Upper lobe of right lung (tissue), 1 donor: ENCODE results near the gene SYNGR3. TPM values are rescaled to one million over a fixed set of nuclear protein-coding genes. Genes with fewer than 3 reads are reported as not detected.
A peak's percentile ranks its signal among the peaks of the same experiment; 100 is the strongest.

ENCODE experiments used
- ATAC-seq: fragments of 200-7000 bp; cut with Tn5 transposase; one replicate; pipeline ENCODE4 v1.9.1; 2020; ENCODE audit warnings: mild to moderate bottlenecking, moderate library complexity
- DNase-seq: peaks from one replicate; pipeline ENCODE4 v3.0.0-alpha.2; 2020
- H3K27ac ChIP-seq: fragments of 200-600 bp; one replicate; pipeline ENCODE4 v1.8.0; 2022
- H3K27me3 ChIP-seq: fragments of 200-600 bp; one replicate; pipeline ENCODE4 v1.8.0; 2022; ENCODE audit warnings: mild to moderate bottlenecking
- H3K36me3 ChIP-seq: fragments of 200-600 bp; one replicate; pipeline ENCODE4 v1.8.0; 2022
- H3K4me1 ChIP-seq: fragments of 200-600 bp; one replicate; pipeline ENCODE4 v1.8.0; 2022
- H3K4me3 ChIP-seq: fragments of 200-600 bp; one replicate; pipeline ENCODE4 v1.8.0; 2022; ENCODE audit warnings: mild to moderate bottlenecking
- H3K9me3 ChIP-seq: fragments of 200-600 bp; one replicate; pipeline ENCODE4 v1.8.0; 2022
- CTCF ChIP-seq: fragments of 200-600 bp; IDR thresholded peaks from one replicate; pipeline ENCODE4 v1.8.0; 2022; ENCODE audit warnings: antibody characterized with exemption
- intact Hi-C: fragments of 100-400 bp; cut with DNase I; formaldehyde crosslinking; loops from one replicate; pipeline ENCODE4 v1.11.0; 2022
- total RNA-seq: library from RNA; stranded (reverse); fragmentation: NEBNext Ultra II Directional; extraction: Animal tissue kit (Norgen Biotek cat#: 25700); gene quantifications from one replicate; pipeline ENCODE4 v1.2.1, GENCODE V29; 2021
- donor health status: DM: no; HTN: yes; CAD: no; lungs with severe emphysema.

SYNGR3 gene
- total RNA-seq, 1 donor from 2014 or later: 0.61 TPM

- Histone ChIP-seq H3K9me3 (no peaks in the 10 kb centered on the region), H3K27ac (peak overlapping the region; percentile 94), H3K4me3 (peak overlapping the region; percentile 45), H3K27me3 (no peaks in the 10 kb centered on the region), H3K4me1 (peaks cover 81% of the 10 kb centered on the region), H3K36me3 (peaks cover 35% of the 10 kb centered on the region)
- DNase-seq: no peak
- no peak for TF ChIP-seq CTCF
- no peak for ATAC-seq
- intact Hi-C loops: no loop called here
Measured at GRCh38 chr16:2034696-2035430, 45.1 kb downstream of the SYNGR3 start.

- ATAC-seq (peak; percentile 56), DNase-seq (peak; percentile 89)
- peak overlapping the region; percentile 94 for H3K27ac ChIP-seq
- intact Hi-C loops: no loop called here
- H3K9me3 ChIP-seq: no peaks in the 10 kb centered on the region
- peak overlapping the region; percentile 45 for H3K4me3 ChIP-seq
- H3K36me3 ChIP-seq: peaks cover 27% of the 10 kb centered on the region
- TF ChIP-seq CTCF: no peak
- peaks cover 85% of the 10 kb centered on the region for H3K4me1 ChIP-seq
- no peaks in the 10 kb centered on the region for H3K27me3 ChIP-seq
Measured at GRCh38 chr16:2035431-2036199, 45.8 kb downstream of the SYNGR3 start.

- peak; percentile 64 for DNase-seq
- Histone ChIP-seq H3K9me3 (no peaks in the 10 kb centered on the region), H3K4me3 (peak overlapping the region; percentile 45), H3K27me3 (no peaks in the 10 kb centered on the region), H3K4me1 (peaks cover 93% of the 10 kb centered on the region), H3K27ac (peak overlapping the region; percentile 94), H3K36me3 (peaks cover 23% of the 10 kb centered on the region)
- intact Hi-C loops: no loop called here
- ATAC-seq: no peak
- no peak for TF ChIP-seq CTCF
Measured at GRCh38 chr16:2036200-2036966, 46.6 kb downstream of the SYNGR3 start.

DNA sequence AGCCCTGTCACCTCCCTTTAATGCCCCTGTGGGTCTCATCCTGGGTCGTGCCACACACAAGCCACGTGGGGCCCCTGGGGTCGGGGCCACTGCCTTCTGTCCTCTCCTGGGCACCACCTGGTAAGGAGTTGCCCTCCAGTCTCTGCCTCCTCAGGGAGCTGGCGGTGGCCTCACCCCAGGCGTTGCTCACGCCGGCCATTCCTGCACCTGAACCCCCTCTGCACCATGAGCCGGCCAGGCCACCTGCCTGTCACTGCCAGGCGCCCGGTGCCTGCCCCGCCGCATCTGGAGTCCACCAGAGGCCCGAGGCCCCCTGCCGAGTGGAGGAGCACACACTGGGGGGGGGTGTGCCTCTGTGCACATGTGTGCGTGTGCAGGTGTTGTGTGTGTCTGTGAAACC, 47.3 kb downstream of the SYNGR3 start:
- Histone ChIP-seq H3K27me3 (no peaks in the 10 kb centered on the region), H3K4me1 (peaks cover 93% of the 10 kb centered on the region), H3K36me3 (peaks cover 16% of the 10 kb centered on the region), H3K4me3 (peak overlapping the region; percentile 45), H3K9me3 (no peaks in the 10 kb centered on the region), H3K27ac (peak overlapping the region; percentile 94)
- DNase-seq (no peak), ATAC-seq (no peak)
- intact Hi-C loops: no loop called here
- TF ChIP-seq CTCF: no peak

GRCh38 chr16:2037647-2038381, 48.0 kb downstream of the SYNGR3 start:
- Histone ChIP-seq H3K36me3 (peaks cover 13% of the 10 kb centered on the region), H3K4me3 (peak overlapping the region; percentile 8), H3K27me3 (no peaks in the 10 kb centered on the region), H3K4me1 (peaks cover 90% of the 10 kb centered on the region), H3K27ac (peak overlapping the region; percentile 94), H3K9me3 (no peaks in the 10 kb centered on the region)
- no peak for ATAC-seq
- no peak for TF ChIP-seq CTCF
- intact Hi-C loops: no loop called here
- peak; percentile 63 for DNase-seq
